HepG2 (cell line): ENCODE data around the gene BTN1A1. TPM values are rescaled to one million over a fixed set of nuclear protein-coding genes. Genes with fewer than 3 reads are reported as not detected.

ENCODE experiments used
- AHR ChIP-seq: IDR thresholded peaks from 2 replicates; pipeline ENCODE4 v1.6.1; 2018; ENCODE audit warnings: missing genetic modification reagents, missing compliant biosample characterization
- ARNTL ChIP-seq: sonication (generic); formaldehyde crosslinking; IDR thresholded peaks from 2 replicates; pipeline ENCODE4 v1.4.0; 2020; ENCODE audit warnings: mild to moderate bottlenecking, missing genetic modification reagents
- ATF4 ChIP-seq, 2 experiments: fragments of 450-650 bp in 1 of 2; sonication (generic) in 1 of 2; formaldehyde crosslinking; IDR thresholded peaks; 2 replicates each; pipeline versions ENCODE4 v1.5.0 to v1.8.0; 2020 to 2022; ENCODE audit warnings: mild to moderate bottlenecking in 1 of 2, missing genetic modification reagents in 1 of 2
- CREM ChIP-seq, 2 experiments: sonication (generic) in 1 of 2; formaldehyde crosslinking in 1 of 2; IDR thresholded peaks; 2 replicates each; pipeline versions ENCODE4 v1.4.0 to v1.6.1; 2016 to 2020; ENCODE audit warnings: antibody characterized with exemption in 1 of 2, mild to moderate bottlenecking in 1 of 2, missing genetic modification reagents in 1 of 2
- FOXA3 ChIP-seq: IDR thresholded peaks from 2 replicates; pipeline ENCODE4 v1.6.1; 2016; ENCODE audit warnings: missing genetic modification reagents, missing compliant biosample characterization
- GABPB1 ChIP-seq: IDR thresholded peaks from 2 replicates; pipeline ENCODE4 v1.6.1; 2016; ENCODE audit warnings: mild to moderate bottlenecking, missing genetic modification reagents, moderate library complexity, missing compliant biosample characterization
- HNF4A ChIP-seq: sonication (generic); formaldehyde crosslinking; IDR thresholded peaks from 2 replicates; pipeline ENCODE4 v1.4.0; 2020; ENCODE audit warnings: missing genetic modification reagents
- HOXA3 ChIP-seq: sonication (generic); formaldehyde crosslinking; IDR thresholded peaks from 2 replicates; pipeline ENCODE4 v1.5.0; 2020; ENCODE audit warnings: missing genetic modification reagents
- ISX ChIP-seq: sonication (generic); formaldehyde crosslinking; conservative IDR thresholded peaks from 2 replicates; pipeline ENCODE4 v1.5.0; 2020; ENCODE audit warnings: missing genetic modification reagents
- KAT8 ChIP-seq: IDR thresholded peaks from 2 replicates; pipeline ENCODE4 v1.6.1; 2016; ENCODE audit warnings: missing genetic modification reagents, missing compliant biosample characterization
- KMT2B ChIP-seq: IDR thresholded peaks from 2 replicates; pipeline ENCODE4 v1.6.1; 2016; ENCODE audit warnings: missing genetic modification reagents, missing compliant biosample characterization
- MAX ChIP-seq: IDR thresholded peaks from 2 replicates; pipeline ENCODE4 v1.6.1; 2012; ENCODE audit warnings: inconsistent platforms
- MYPOP ChIP-seq: sonication (generic); formaldehyde crosslinking; IDR thresholded peaks from 2 replicates; pipeline ENCODE4 v1.8.1; 2023; ENCODE audit warnings: mild to moderate bottlenecking, moderate library complexity, missing genetic modification reagents
- NFATC3 ChIP-seq: sonication (generic); formaldehyde crosslinking; IDR thresholded peaks from 2 replicates; pipeline ENCODE4 v1.5.1; 2020; ENCODE audit warnings: mild to moderate bottlenecking, missing genetic modification reagents
- NKX3-1 ChIP-seq: sonication (generic); formaldehyde crosslinking; IDR thresholded peaks from 2 replicates; pipeline ENCODE4 v1.5.0; 2020; ENCODE audit warnings: missing genetic modification reagents
- NR3C1 ChIP-seq: sonication (generic); formaldehyde crosslinking; IDR thresholded peaks from 2 replicates; pipeline ENCODE4 v1.4.0; 2020; ENCODE audit warnings: missing genetic modification reagents
- POLR2A ChIP-seq, 2 experiments: IDR thresholded peaks; 2 replicates each; pipeline ENCODE4 v1.6.1; 2011; ENCODE audit warnings: low read depth in 2 of 2, low read length in 2 of 2, mild to moderate bottlenecking in 1 of 2, moderate library complexity in 1 of 2; ENCODE audit not compliant: insufficient read depth in 1 of 2
- RERE ChIP-seq: IDR thresholded peaks from 2 replicates; pipeline ENCODE4 v1.6.1; 2016; ENCODE audit warnings: low read depth, missing genetic modification reagents, missing compliant biosample characterization
- SIX1 ChIP-seq: sonication (generic); formaldehyde crosslinking; IDR thresholded peaks from 2 replicates; pipeline ENCODE4 v1.4.0; 2020; ENCODE audit warnings: missing genetic modification reagents, borderline replicate concordance
- TEAD3 ChIP-seq: optimal IDR thresholded peaks from 2 replicates; pipeline ENCODE3; 2016; ENCODE audit warnings: borderline replicate concordance
- ZNF468 ChIP-seq: sonication (generic); formaldehyde crosslinking; IDR thresholded peaks from 2 replicates; pipeline ENCODE4 v1.8.0; 2022; ENCODE audit warnings: mild to moderate bottlenecking, moderate library complexity, missing genetic modification reagents
- ZNF547 ChIP-seq: sonication (generic); formaldehyde crosslinking; IDR thresholded peaks from 2 replicates; pipeline ENCODE4 v1.5.1; 2020; ENCODE audit warnings: mild to moderate bottlenecking, missing genetic modification reagents
- ZNF644 ChIP-seq: IDR thresholded peaks from 2 replicates; pipeline ENCODE4 v1.6.1; 2016; ENCODE audit warnings: low read depth
- ZNF878 ChIP-seq: sonication (generic); formaldehyde crosslinking; IDR thresholded peaks from 2 replicates; pipeline ENCODE4 v1.8.1; 2023; ENCODE audit warnings: mild to moderate bottlenecking, missing genetic modification reagents, moderate library complexity
- polyA plus RNA-seq, 8 experiments: library from polyadenylated mRNA; depleted of rRNA in 3 of 8; stranded (reverse) in 7 of 8; unstranded in 1 of 8; fragments of >200 nt; fragmentation: Illumina TruSeq in 4 of 8; extraction: Trizol in 4 of 8; gene quantifications; 2 replicates each; pipeline versions ENCODE4 v1.2.1 to v1.2.3, GENCODE V29; 2011 to 2016; ENCODE audit warnings: low read depth in 4 of 8, missing spikeins in 1 of 8, mixed read lengths in 1 of 8; ENCODE audit not compliant: insufficient read depth in 1 of 8
- total RNA-seq, 5 experiments: library from RNA; depleted of rRNA; stranded (reverse); fragments of >200 nt; fragmentation: Illumina TruSeq; extraction: Trizol; gene quantifications; 2 replicates each; pipeline ENCODE4 v1.2.3, GENCODE V29; 2016; ENCODE audit warnings: low read depth in 1 of 5

Gene BTN1A1
- total and polyA plus RNA-seq, 2 of the 13 experiments (the other 11 are each of a cell fraction or from before 2014, with no cell fraction given), result 0.04 TPM; not detected in 1

GRCh38 chr6:26473758-26474438 lies 26.2 kb upstream of the BTN1A1 start (continued):
- 0 out of 2 replicates have a peak, but pooled peaks have one; percentile 7 for TF ChIP-seq SIX1 (CRISPR knock-in tag)
- no peak for TF ChIP-seq MYPOP (CRISPR knock-in tag)
- no peak for TF ChIP-seq NR3C1 (CRISPR knock-in tag)
- TF ChIP-seq RERE (CRISPR knock-in tag), result no peak
- peak; percentile 43; the same call in 1 of the 2 replicates for TF ChIP-seq MAX
- no peak; the same call in 1 of the 2 replicates for TF ChIP-seq ARNTL (CRISPR knock-in tag)
- peak; percentile 39; the same call in 1 of the 2 replicates for TF ChIP-seq NKX3-1
- 0 out of 2 replicates have a peak, but pooled peaks have one; percentile 24 for TF ChIP-seq ZNF644 (CRISPR knock-in tag)
- TF ChIP-seq ZNF468 (CRISPR knock-in tag), result no peak
- TF ChIP-seq CREM (IDR thresholded peaks at IDR 0.05), result peak; percentile 95
- no peak for TF ChIP-seq CREM (CRISPR knock-in tag; IDR thresholded peaks at IDR 0.05)
- TF ChIP-seq AHR, result 0 out of 2 replicates have a peak, but pooled peaks have one; percentile 42
- 0 out of 2 replicates have a peak, but pooled peaks have one; percentile 72 for TF ChIP-seq ISX (CRISPR knock-in tag)
- TF ChIP-seq NFATC3 (CRISPR knock-in tag), result no peak
- TF ChIP-seq TEAD3 (CRISPR knock-in tag), result peak; percentile 52
- peak; percentile 26; the same call in 1 of the 2 replicates for TF ChIP-seq ZNF547
- TF ChIP-seq FOXA3 (CRISPR knock-in tag), result peak; percentile 26; the same call in 1 of the 2 replicates
- TF ChIP-seq HOXA3 (CRISPR knock-in tag), result peak; percentile 27; the same call in 1 of the 2 replicates
- TF ChIP-seq KMT2B (CRISPR knock-in tag), result peak; percentile 26; the same call in 1 of the 2 replicates
- peak; percentile 62 to 72 for TF ChIP-seq POLR2A (IDR thresholded peaks at IDR 0.05; ENCODE audit: insufficient read depth in 1 of 2, low read depth in 2 of 2, low read length in 2 of 2)
- no peak for TF ChIP-seq ZNF878 (CRISPR knock-in tag)
- TF ChIP-seq KAT8 (CRISPR knock-in tag), result 0 out of 2 replicates have a peak, but pooled peaks have one; percentile 31
- 0 out of 4 replicates have a peak, but pooled peaks of 1 of the 2 experiments have one; percentile 28 for TF ChIP-seq ATF4 (CRISPR knock-in tag; IDR thresholded peaks at IDR 0.05)
- peak; percentile 33 for TF ChIP-seq HNF4A (CRISPR knock-in tag)
- no peak; the same call in 1 of the 2 replicates for TF ChIP-seq GABPB1 (CRISPR knock-in tag)
